HG03558 (cell line): ENCODE measurements around the gene RAD9B.

Experiments
- ATAC-seq: cut with Tn5 transposase; IDR thresholded peaks from one replicate; pipeline ENCODE4 v1.9.1; 2021; ENCODE audit warnings: moderate number of reproducible peaks; ENCODE audit not compliant: unreplicated experiment; ENCODE audit errors: extremely low read depth

Gene RAD9B

GRCh38 chr12:110550981-110551380 lies 48.9 kb downstream of the RAD9B start:
- ATAC-seq, result no peak
